Endothelial cell of umbilical vein (primary cell): ENCODE data around the gene GLYATL3. TPM values are rescaled to one million over a fixed set of nuclear protein-coding genes. Genes with fewer than 3 reads are reported as not detected.

Experiments used
- BruUV-seq: library from RNA; stranded (reverse); fragments of 400-500 nt; replicated peaks from 2 replicates; lab custom pipeline; 2021; lab: Mats Ljungman, UMichigan
- CTCF ChIA-PET: fragments of 300-600, 350-600 bp; sonication (Branson Sonifier 250); formaldehyde crosslinking; loops from one replicate; lab custom pipeline; 2021; ENCODE audit warnings: antibody characterized with exemption, inconsistent platforms; lab: Charles Lee
- POLR2A ChIA-PET: fragments of 300-600, 350-600 bp; sonication (Branson Sonifier 250); formaldehyde crosslinking; loops from one replicate; lab custom pipeline; 2021; ENCODE audit warnings: antibody characterized with exemption, inconsistent platforms; lab: Charles Lee
- DNase-seq: peaks from one replicate; pipeline ENCODE4 v3.0.0-alpha.2; 2011; ENCODE audit warnings: low read depth, low spot score
- FAIRE-seq: peaks from 2 replicates; lab custom pipeline; 2011; peaks lifted over from hg19 to GRCh38; lab: Jason Lieb, UNC
- H2AFZ ChIP-seq: 2 replicates; pipeline ENCODE4 v1.6.0; 2012; ENCODE audit warnings: low read depth, low read length, control low read depth, inconsistent platforms
- H3K27ac ChIP-seq: 2 replicates; pipeline ENCODE4 v1.5.1; 2011; ENCODE audit warnings: low read depth, mild to moderate bottlenecking, control low read depth, low read length, moderate library complexity; ENCODE audit not compliant: insufficient read depth
- H3K27me3 ChIP-seq, 2 experiments: 2 replicates each; pipeline versions ENCODE4 v1.6.0 to v1.6.1; 2011; ENCODE audit warnings: low read length in 2 of 2, mixed read lengths in 1 of 2; ENCODE audit not compliant: control insufficient read depth in 2 of 2, insufficient read depth in 2 of 2
- H3K36me3 ChIP-seq, 2 experiments: 2 replicates in 1 of 2; 3 replicates in 1 of 2; pipeline ENCODE4 v1.5.1; 2011; ENCODE audit warnings: low read length in 2 of 2, mild to moderate bottlenecking in 1 of 2, moderate library complexity in 1 of 2; ENCODE audit not compliant: control insufficient read depth in 2 of 2, insufficient read depth in 2 of 2; ENCODE audit errors: extremely low read depth in 1 of 2
- H3K4me1 ChIP-seq: 3 replicates; pipeline ENCODE4 v1.5.1; 2011; ENCODE audit warnings: mild to moderate bottlenecking, low read length; ENCODE audit not compliant: control insufficient read depth, insufficient read depth; ENCODE audit errors: extremely low read depth
- H3K4me2 ChIP-seq: 2 replicates; pipeline ENCODE4 v1.6.1; 2011; ENCODE audit warnings: low read length, control low read depth, mixed read lengths; ENCODE audit not compliant: insufficient read depth
- H3K4me3 ChIP-seq, 3 experiments: fragments of 200-600 bp in 1 of 3; sonication (generic), shearing (Covaris generic) in 1 of 3; replicated peaks in 1 of 3; 2 replicates each; pipeline ENCODE4 v1.5.1; 2011 to 2016; ENCODE audit warnings: control low read depth in 3 of 3, low read length in 3 of 3, mild to moderate bottlenecking in 2 of 3, inconsistent platforms in 1 of 3, low read depth in 1 of 3, moderate library complexity in 1 of 3; ENCODE audit not compliant: insufficient read depth in 1 of 3
- H3K79me2 ChIP-seq: 2 replicates; pipeline ENCODE4 v1.6.0; 2012; ENCODE audit warnings: low read length, inconsistent platforms; ENCODE audit not compliant: control insufficient read depth, insufficient read depth
- H3K9ac ChIP-seq: replicated peaks from 2 replicates; pipeline ENCODE3; 2011; ENCODE audit warnings: low read length, control low read depth; ENCODE audit not compliant: insufficient read depth; ENCODE audit errors: extremely low read depth
- H3K9me1 ChIP-seq: replicated peaks from 3 replicates; pipeline ENCODE4 v1.6.0; 2011; ENCODE audit warnings: mild to moderate bottlenecking, low read length; ENCODE audit not compliant: control insufficient read depth, insufficient read depth; ENCODE audit errors: extremely low read depth
- H3K9me3 ChIP-seq: replicated peaks from 2 replicates; pipeline ENCODE4 v1.5.1; 2012; ENCODE audit warnings: low read length, inconsistent platforms; ENCODE audit not compliant: control insufficient read depth, insufficient read depth
- H4K20me1 ChIP-seq: replicated peaks from 2 replicates; pipeline ENCODE3; 2011; ENCODE audit warnings: mild to moderate bottlenecking, low read length; ENCODE audit not compliant: control insufficient read depth, insufficient read depth; ENCODE audit errors: extremely low read depth
- EZH2 ChIP-seq: IDR thresholded peaks from 2 replicates; pipeline ENCODE4 v1.6.1; 2012; ENCODE audit warnings: borderline replicate concordance, low read depth, mild to moderate bottlenecking, moderate library complexity, low read length, inconsistent platforms; ENCODE audit not compliant: severe bottlenecking
- GATA2 ChIP-seq: IDR thresholded peaks from 2 replicates; pipeline ENCODE4 v1.7.0; 2011; ENCODE audit warnings: low read depth, mild to moderate bottlenecking, moderate library complexity, mixed read lengths, low read length; ENCODE audit not compliant: insufficient read length, insufficient read depth
- JUN ChIP-seq: IDR thresholded peaks from 2 replicates; pipeline ENCODE4 v1.6.1; 2011; ENCODE audit warnings: borderline replicate concordance, low read depth; ENCODE audit not compliant: insufficient read length, insufficient read depth
- MYC ChIP-seq: IDR thresholded peaks from one replicate; pipeline ENCODE4 v1.6.1; 2011; ENCODE audit warnings: mild to moderate bottlenecking, low read depth, low read length
- POLR2A ChIP-seq: IDR thresholded peaks from 2 replicates; pipeline ENCODE4 v1.6.1; 2012; ENCODE audit warnings: low read depth, mild to moderate bottlenecking, control low read depth, low read length
- dilution Hi-C: fragments of 300-500 bp; cut with MboI; formaldehyde crosslinking; loops from one replicate; pipeline ENCODE4 v1.15.0; 2019; ENCODE audit warnings: low sequenced_read_pairs; ENCODE audit not compliant: extremely low pct_ligation_motif_present
- intact Hi-C: fragments of 100-400 bp; cut with micrococcal nuclease; formaldehyde crosslinking; loops from one replicate; pipeline ENCODE4 v1.10.0; 2022
- polyA plus RNA-seq, 4 experiments: library from polyadenylated mRNA; depleted of rRNA in 3 of 4; stranded (reverse) in 3 of 4; unstranded in 1 of 4; fragments of >200 nt; gene quantifications; 2 replicates each; pipeline versions ENCODE4 v1.2.1 to v1.2.3, GENCODE V29; 2011 to 2012; ENCODE audit warnings: missing spikeins in 1 of 4
- total RNA-seq: library from RNA; stranded (reverse); gene quantifications from 2 replicates; pipeline ENCODE4 v1.2.3, GENCODE V29; 2021
- TF ChIP-seq, protein P1 (sequence below), 2 donors: IDR thresholded peaks; 1 replicate in 1 of 2; 2 replicates in 1 of 2; pipeline ENCODE4 v1.5.1; 2011; ENCODE audit warnings: low read length in 2 of 2, mild to moderate bottlenecking in 2 of 2, moderate library complexity in 2 of 2, control low read depth in 1 of 2, inconsistent platforms in 1 of 2, low read depth in 1 of 2; ENCODE audit not compliant: insufficient read depth in 1 of 2; ENCODE audit errors: extremely low read depth in 1 of 2

Gene GLYATL3
- total and polyA plus RNA-seq, 2 donors (not counting 3 experiments of a cell fraction or from before 2014, with no cell fraction given): not detected

DNA sequence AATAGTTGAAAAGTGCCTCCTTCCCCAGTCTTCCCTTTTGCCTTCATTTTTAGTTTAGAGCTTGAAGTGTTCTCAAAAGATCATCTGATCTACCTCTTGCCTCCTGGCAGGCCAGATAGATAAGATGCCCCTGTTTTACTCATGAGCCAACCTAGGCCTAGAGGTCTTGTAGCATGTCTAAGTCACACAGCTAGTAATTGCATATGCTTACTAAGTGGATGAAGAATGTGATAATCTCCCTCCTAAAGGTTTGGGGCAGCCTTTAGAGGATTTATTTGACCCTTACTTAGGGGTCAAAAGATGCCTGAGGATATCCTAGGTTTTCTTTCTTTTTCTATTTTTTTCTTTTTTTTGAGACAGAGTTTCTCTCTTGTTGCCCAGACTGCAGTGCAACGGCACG, 52.9 kb downstream of the GLYATL3 start:
- FAIRE-seq: no peak
- CTCF ChIA-PET: interaction anchor here (0.7 to 6.8 kb wide), 5 partner anchors 10 to 54 kb away, joined by 3 to 80 read pairs (median 15); no protein-coding TSS in a partner anchor
- peak overlapping the region; percentile 79 for H3K4me2 ChIP-seq
- H3K36me3 ChIP-seq: no peaks in the 10 kb centered on the region
- POLR2A ChIA-PET: no interaction called here
- dilution Hi-C loops: no loop called here
- H3K4me3 ChIP-seq: peak overlapping the region in 1 of 3 experiments; percentile 10
- peaks cover 0 to 3% of the 10 kb centered on the region in 2 experiments for H3K27me3 ChIP-seq
- BruUV-seq: no TSS peak
- H4K20me1 ChIP-seq: no peaks in the 10 kb centered on the region
- intact Hi-C loops: loop anchor here (5.0 kb wide), 1 partner anchor 225 kb away; no protein-coding TSS in a partner anchor
- no peak for DNase-seq
- H3K9ac ChIP-seq: no peak overlapping the region
- peaks cover 41% of the 10 kb centered on the region for H3K4me1 ChIP-seq
- no peaks in the 10 kb centered on the region for H3K9me3 ChIP-seq
- no peak overlapping the region for H3K27ac ChIP-seq
- peaks cover 21% of the 10 kb centered on the region for H3K79me2 ChIP-seq
- TF ChIP-seq GATA2 (no peak), POLR2A (no peak), JUN (no peak), MYC (no peak), EZH2 (no peak)
- TF ChIP-seq, protein P1, sequence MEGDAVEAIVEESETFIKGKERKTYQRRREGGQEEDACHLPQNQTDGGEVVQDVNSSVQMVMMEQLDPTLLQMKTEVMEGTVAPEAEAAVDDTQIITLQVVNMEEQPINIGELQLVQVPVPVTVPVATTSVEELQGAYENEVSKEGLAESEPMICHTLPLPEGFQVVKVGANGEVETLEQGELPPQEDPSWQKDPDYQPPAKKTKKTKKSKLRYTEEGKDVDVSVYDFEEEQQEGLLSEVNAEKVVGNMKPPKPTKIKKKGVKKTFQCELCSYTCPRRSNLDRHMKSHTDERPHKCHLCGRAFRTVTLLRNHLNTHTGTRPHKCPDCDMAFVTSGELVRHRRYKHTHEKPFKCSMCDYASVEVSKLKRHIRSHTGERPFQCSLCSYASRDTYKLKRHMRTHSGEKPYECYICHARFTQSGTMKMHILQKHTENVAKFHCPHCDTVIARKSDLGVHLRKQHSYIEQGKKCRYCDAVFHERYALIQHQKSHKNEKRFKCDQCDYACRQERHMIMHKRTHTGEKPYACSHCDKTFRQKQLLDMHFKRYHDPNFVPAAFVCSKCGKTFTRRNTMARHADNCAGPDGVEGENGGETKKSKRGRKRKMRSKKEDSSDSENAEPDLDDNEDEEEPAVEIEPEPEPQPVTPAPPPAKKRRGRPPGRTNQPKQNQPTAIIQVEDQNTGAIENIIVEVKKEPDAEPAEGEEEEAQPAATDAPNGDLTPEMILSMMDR (IDR thresholded peaks at IDR 0.05; ENCODE audit: extremely low read depth in 1 of 2, insufficient read depth in 1 of 2, low read depth in 1 of 2, low read length in 2 of 2): no peak
- no peak overlapping the region for H2AFZ ChIP-seq
- H3K9me1 ChIP-seq: no peaks in the 10 kb centered on the region
